GM23338 (cell line): ENCODE data around the gene NPR2. TPM values are rescaled to one million over a fixed set of nuclear protein-coding genes. Genes with fewer than 3 reads are reported as not detected.

Experiments used
- ATAC-seq: fragments of 200-7000 bp; cut with Tn5 transposase; 3 replicates; pipeline ENCODE4 v1.9.1; 2020
- DNase-seq: peaks from one replicate; pipeline ENCODE4 v3.0.0-alpha.2; 2015; ENCODE audit warnings: low spot score
- H2AFZ ChIP-seq: fragments of 200-600 bp; sonication (generic); 2 replicates; pipeline ENCODE4 v1.8.0; 2016; ENCODE audit warnings: antibody characterized with exemption, mild to moderate bottlenecking, moderate library complexity
- H3F3A ChIP-seq: fragments of 200-600 bp; sonication (generic); replicated peaks from 2 replicates; pipeline ENCODE4 v1.8.0; 2017; ENCODE audit warnings: antibody characterized with exemption, mixed run types, low read depth
- H3K27ac ChIP-seq: fragments of 200-600 bp; sonication (generic); 2 replicates; pipeline ENCODE4 v1.6.1; 2016; ENCODE audit warnings: low read depth
- H3K27me3 ChIP-seq: fragments of 200-600 bp; sonication (generic); 2 replicates; pipeline ENCODE4 v1.8.0; 2016; ENCODE audit warnings: mild to moderate bottlenecking, mixed run types, moderate library complexity; ENCODE audit not compliant: insufficient read depth
- H3K36me3 ChIP-seq: fragments of 200-600 bp; sonication (generic); 2 replicates; pipeline ENCODE4 v1.8.0; 2016; ENCODE audit warnings: mild to moderate bottlenecking; ENCODE audit not compliant: insufficient read depth
- H3K4me1 ChIP-seq: fragments of 200-600 bp; sonication (generic); 2 replicates; pipeline ENCODE4 v1.8.0; 2016; ENCODE audit warnings: mild to moderate bottlenecking, moderate library complexity; ENCODE audit not compliant: insufficient read depth
- H3K4me2 ChIP-seq: fragments of 200-600 bp; sonication (generic); 2 replicates; pipeline ENCODE4 v1.7.1; 2017; ENCODE audit warnings: mixed run types
- H3K4me3 ChIP-seq: fragments of 200-600 bp; sonication (generic); 2 replicates; pipeline ENCODE4 v1.6.1; 2016; ENCODE audit warnings: mixed run types
- H3K79me2 ChIP-seq: fragments of 200-600 bp; sonication (generic); replicated peaks from 2 replicates; pipeline ENCODE4 v1.8.0; 2017; ENCODE audit warnings: mild to moderate bottlenecking; ENCODE audit not compliant: insufficient read depth
- H3K9me2 ChIP-seq: fragments of 200-600 bp; sonication (generic); 2 replicates; pipeline ENCODE4 v1.8.0; 2017; ENCODE audit not compliant: insufficient read depth
- H4K20me1 ChIP-seq: fragments of 200-600 bp; sonication (generic); replicated peaks from 2 replicates; pipeline ENCODE4 v1.8.0; 2017; ENCODE audit warnings: mild to moderate bottlenecking; ENCODE audit not compliant: insufficient read depth
- H3K27ac Mint-ChIP-seq: 2 replicates; pipeline ENCODE4 v1.8.0; 2020; ENCODE audit warnings: inconsistent platforms, mild to moderate bottlenecking, moderate library complexity, mixed read lengths
- H3K27me3 Mint-ChIP-seq: 3 replicates; pipeline ENCODE4 v1.8.0; 2022; ENCODE audit warnings: low read depth, mild to moderate bottlenecking, moderate library complexity, mixed read lengths, inconsistent platforms; ENCODE audit not compliant: insufficient read depth, poor library complexity
- H3K36me3 Mint-ChIP-seq: 3 replicates; pipeline ENCODE4 v1.8.0; 2021; ENCODE audit warnings: low read depth, mild to moderate bottlenecking, inconsistent platforms, moderate library complexity, mixed read lengths
- H3K4me1 Mint-ChIP-seq: 3 replicates; pipeline ENCODE4 v1.8.0; 2020; ENCODE audit warnings: mild to moderate bottlenecking, inconsistent platforms, mixed read lengths
- H3K4me3 Mint-ChIP-seq: 3 replicates; pipeline ENCODE4 v1.8.0; 2021; ENCODE audit warnings: moderate library complexity, mild to moderate bottlenecking, inconsistent platforms, mixed read lengths
- H3K9me3 Mint-ChIP-seq: 3 replicates; pipeline ENCODE4 v1.8.0; 2020; ENCODE audit warnings: moderate library complexity, mild to moderate bottlenecking, inconsistent platforms, mixed read lengths
- CREB1 ChIP-seq: fragments of 250-450 bp; sonication (Bioruptor Pico); IDR thresholded peaks from 2 replicates; pipeline ENCODE4 v1.5.0; 2020; ENCODE audit warnings: low read depth, mild to moderate bottlenecking, moderate library complexity
- CTCF ChIP-seq, 2 experiments: fragments of 200-600 bp in 1 of 2; sonication (generic) in 1 of 2; conservative IDR thresholded peaks; 2 replicates each; pipeline versions ENCODE4 v1.5.1 to v1.6.1; 2016 to 2017; ENCODE audit warnings: antibody characterized with exemption in 2 of 2, low read depth in 2 of 2, mild to moderate bottlenecking in 2 of 2, moderate library complexity in 1 of 2
- ETS1 ChIP-seq: IDR thresholded peaks from 2 replicates; pipeline ENCODE4 v1.6.1; 2016; ENCODE audit warnings: antibody characterized with exemption
- EZH2 ChIP-seq: fragments of 200-600 bp; sonication (generic); IDR thresholded peaks from one replicate; pipeline ENCODE4 v1.8.0; 2017; ENCODE audit warnings: antibody characterized with exemption, mild to moderate bottlenecking, low read depth; ENCODE audit not compliant: unreplicated experiment
- EZH2phosphoT487 ChIP-seq: fragments of 200-600 bp; sonication (generic); IDR thresholded peaks from one replicate; pipeline ENCODE4 v1.8.1; 2018; ENCODE audit warnings: antibody characterized with exemption; ENCODE audit not compliant: unreplicated experiment
- JUNB ChIP-seq: IDR thresholded peaks from one replicate; pipeline ENCODE4 v1.6.1; 2016; ENCODE audit warnings: antibody characterized with exemption; ENCODE audit not compliant: unreplicated experiment
- NANOG ChIP-seq: IDR thresholded peaks from 2 replicates; pipeline ENCODE4 v1.6.1; 2016; ENCODE audit warnings: antibody characterized with exemption, borderline replicate concordance
- POLR2AphosphoS5 ChIP-seq: IDR thresholded peaks from 2 replicates; pipeline ENCODE4 v1.6.1; 2016; ENCODE audit warnings: antibody characterized with exemption, low read depth
- REST ChIP-seq: IDR thresholded peaks from one replicate; pipeline ENCODE4 v1.6.1; 2018; ENCODE audit warnings: antibody characterized with exemption; ENCODE audit not compliant: unreplicated experiment
- STAT1 ChIP-seq: IDR thresholded peaks from one replicate; pipeline ENCODE4 v1.6.1; 2016; ENCODE audit warnings: antibody characterized with exemption; ENCODE audit not compliant: unreplicated experiment
- ZNF114 ChIP-seq: fragments of 250-450 bp; sonication (Bioruptor Pico); IDR thresholded peaks from 2 replicates; pipeline ENCODE4 v1.5.0; 2020; ENCODE audit warnings: mild to moderate bottlenecking, moderate library complexity
- ZNF331 ChIP-seq: fragments of 250-450 bp; sonication (Bioruptor Pico); IDR thresholded peaks from 2 replicates; pipeline ENCODE4 v1.5.0; 2020; ENCODE audit warnings: low read depth, mild to moderate bottlenecking, moderate library complexity
- ZNF462 ChIP-seq: fragments of 250-450 bp; sonication (Bioruptor Pico); IDR thresholded peaks from 2 replicates; pipeline ENCODE4 v1.5.0; 2020; ENCODE audit warnings: mild to moderate bottlenecking, moderate library complexity
- polyA plus RNA-seq: library from polyadenylated mRNA; unstranded; fragments of >200 nt; fragmentation: Nextera tagmentation; extraction: Ambion mirVana; gene quantifications from 2 replicates; pipeline ENCODE4 v1.2.1, GENCODE V29; 2016
- total RNA-seq: library from RNA; depleted of rRNA; stranded (reverse); fragments of >200 nt; shearing (Covaris generic); gene quantifications from 2 replicates; pipeline ENCODE4 v1.2.3, GENCODE V29; 2014

Gene NPR2
- total and polyA plus RNA-seq, 2 experiments from 2014 or later, result 9.0 to 14.4 TPM

GRCh38 chr9:35763181-35763580, 28.2 kb upstream of the NPR2 start:
- Mint-ChIP-seq H3K4me3 (no peak overlapping the region), H3K9me3 (no peaks in the 10 kb centered on the region), H3K4me1 (peaks cover 37% of the 10 kb centered on the region), H3K36me3 (peaks cover 3% of the 10 kb centered on the region; the same call in 1 of the 3 replicates), H3K27ac (no peak overlapping the region), H3K27me3 (no peaks in the 10 kb centered on the region)
- no peaks in the 10 kb centered on the region for H3K9me2 ChIP-seq
- no peaks in the 10 kb centered on the region for H3K27me3 ChIP-seq
- 0 out of 2 replicates have a peak, but pooled peaks cover 3% of the 10 kb centered on the region for H4K20me1 ChIP-seq
- TF ChIP-seq EZH2phosphoT487, result no peak
- TF ChIP-seq POLR2AphosphoS5, result no peak
- TF ChIP-seq CTCF (conservative IDR thresholded peaks at IDR 0.05; ENCODE audit: low read depth in 2 of 2), result no peak
- no peak for TF ChIP-seq ZNF114
- TF ChIP-seq EZH2, result no peak
- TF ChIP-seq ZNF331, result no peak
- no peak for TF ChIP-seq REST
- TF ChIP-seq ETS1, result no peak
- no peak for TF ChIP-seq NANOG
- TF ChIP-seq CREB1 (CRISPR knock-in tag), result no peak
- TF ChIP-seq ZNF462 (CRISPR knock-in tag), result no peak
- TF ChIP-seq STAT1, result no peak
- no peak for TF ChIP-seq JUNB
- no peak overlapping the region for H3K4me2 ChIP-seq
- no peak for DNase-seq
- H3K4me1 ChIP-seq, result peaks cover 8% of the 10 kb centered on the region
- peaks cover 67% of the 10 kb centered on the region for H3K79me2 ChIP-seq
- no peak overlapping the region for H3K4me3 ChIP-seq
- no peak overlapping the region for H2AFZ ChIP-seq
- no peak for ATAC-seq
- H3K27ac ChIP-seq, result no peak overlapping the region
- H3K36me3 ChIP-seq, result no peaks in the 10 kb centered on the region
- no peaks in the 10 kb centered on the region; the same call in 1 of the 2 replicates for H3F3A ChIP-seq
